A549 treated with ZK216348 at 1 μM for 4 hours (cell line): ENCODE measurements around the gene RAB21. TPM values are rescaled to one million over a fixed set of nuclear protein-coding genes. Genes with fewer than 3 reads are reported as not detected.

Experiments used
- total RNA-seq: library from RNA; stranded (reverse); fragments of 200-300 nt; extraction: Qiagen RNA extraction; gene quantifications from 5 replicates; pipeline ENCODE4 v1.2.3, GENCODE V29; 2022; ENCODE audit warnings: low read depth

RAB21 gene
- total RNA-seq: 30.9 to 64.7 TPM (median 38.7 TPM) in 5 replicates

DNA sequence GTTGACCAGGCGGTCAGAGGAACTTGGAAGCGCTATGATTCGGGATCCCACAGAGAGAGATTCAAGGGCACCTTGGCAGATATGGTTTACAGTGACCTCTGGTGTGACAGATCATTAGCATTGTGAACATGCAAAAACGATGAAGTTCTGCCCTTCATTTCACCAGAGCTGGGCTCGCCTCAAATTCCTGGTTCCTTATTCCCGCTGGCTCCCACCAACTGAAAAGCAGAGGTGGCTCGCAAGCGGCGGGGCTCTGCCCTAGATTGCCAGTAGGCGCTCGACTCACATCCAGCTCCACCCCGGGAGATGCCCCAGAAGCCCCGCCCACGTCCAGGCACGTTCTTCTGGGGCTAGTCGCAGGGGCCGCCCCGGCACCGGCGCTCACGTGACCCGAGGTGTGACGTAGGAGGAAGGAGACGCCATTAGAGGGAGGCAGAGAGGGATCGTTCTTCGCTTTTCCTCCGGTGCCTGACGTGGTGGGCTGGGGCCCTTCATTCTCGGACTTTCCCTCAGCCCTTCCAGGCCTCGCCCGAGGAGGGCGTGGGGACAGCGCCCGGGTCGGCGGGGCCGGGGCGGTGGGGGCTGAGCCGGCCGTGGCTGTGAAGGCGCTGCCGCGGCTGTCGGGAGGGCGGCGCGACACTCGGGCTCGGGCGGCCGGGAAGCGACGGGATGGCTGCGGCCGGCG is at the start of gene RAB21:
Gene RAB21 (plus strand): TSS at position 403 of the 685 bp plus-strand sequence. CDS start 267 bp downstream, at position 670.

Other genes with a start within 250 kb of the RAB21 start
- 10.6 to 18.0 TPM (median 16.9 TPM) in 5 replicates for gene ZFC3H1, start 91.0 kb upstream of the RAB21 start, total RNA-seq
- 3.6 to 5.7 TPM (median 4.1 TPM) in 5 replicates for gene THAP2, start 90.6 kb upstream of the RAB21 start, total RNA-seq
- 28.3 to 37.0 TPM (median 33.8 TPM) in 5 replicates for gene TMEM19, start 68.8 kb upstream of the RAB21 start, total RNA-seq
- 17.6 to 27.9 TPM (median 21.1 TPM) in 5 replicates for gene TBC1D15, start 84.9 kb downstream of the RAB21 start, total RNA-seq
- gene TPH2, start 184.0 kb downstream of the RAB21 start, total RNA-seq: 0.20 TPM in 1 of 5 replicates, not detected in the others